PFSK-1 (cell line): ENCODE measurements around the gene FSTL4.

ENCODE experiments used
- FOXP2 ChIP-seq: optimal IDR thresholded peaks from 2 replicates; pipeline ENCODE3; 2011; ENCODE audit warnings: borderline replicate concordance, control low read depth, inconsistent platforms; ENCODE audit not compliant: insufficient read depth; ENCODE audit errors: extremely low read length, extremely low read depth
- POLR2AphosphoS5 ChIP-seq: IDR thresholded peaks from 2 replicates; pipeline ENCODE4 v1.6.1; 2012; ENCODE audit warnings: low read depth, mild to moderate bottlenecking, control low read depth, low read length, moderate library complexity
- SIN3A ChIP-seq: IDR thresholded peaks from 2 replicates; pipeline ENCODE4 v1.6.1; 2012; ENCODE audit warnings: mild to moderate bottlenecking, low read length, moderate library complexity, borderline replicate concordance; ENCODE audit not compliant: insufficient read depth
- TAF1 ChIP-seq: IDR thresholded peaks from 2 replicates; pipeline ENCODE4 v1.6.1; 2012; ENCODE audit warnings: low read length, control low read depth, borderline replicate concordance; ENCODE audit not compliant: insufficient read depth
- TF ChIP-seq, protein P1 (sequence below), 2 experiments: IDR thresholded peaks; 2 replicates each; pipeline versions ENCODE4 v1.6.1 to v1.8.0; 2011 to 2012; ENCODE audit warnings: low read depth in 2 of 2, low read length in 2 of 2, control low read depth in 1 of 2, inconsistent platforms in 1 of 2, mild to moderate bottlenecking in 1 of 2, moderate library complexity in 1 of 2; ENCODE audit not compliant: insufficient read depth in 1 of 2

Gene FSTL4

DNA sequence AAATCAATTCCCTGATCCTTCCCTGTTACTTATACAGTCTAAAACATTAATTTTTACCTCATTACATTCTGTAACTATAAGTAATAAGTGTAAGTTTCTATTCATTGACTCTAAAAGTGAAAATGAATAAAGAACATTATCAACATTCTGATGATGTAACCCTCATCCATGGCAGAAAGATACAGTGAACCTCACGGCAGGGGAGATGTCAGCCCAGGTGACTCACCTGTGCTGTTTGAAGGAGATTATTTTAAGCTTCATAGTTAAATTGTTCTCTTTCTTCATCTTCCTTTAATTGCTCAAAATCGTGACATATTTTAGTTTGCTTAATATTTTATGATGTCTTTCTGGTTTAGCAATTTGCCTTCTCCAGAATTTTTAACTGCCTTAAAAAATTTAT, 268.1 kb downstream of the FSTL4 start:
- TF ChIP-seq POLR2AphosphoS5 (no peak), SIN3A (no peak), FOXP2 (no peak), TAF1 (no peak)
- TF ChIP-seq, protein P1, sequence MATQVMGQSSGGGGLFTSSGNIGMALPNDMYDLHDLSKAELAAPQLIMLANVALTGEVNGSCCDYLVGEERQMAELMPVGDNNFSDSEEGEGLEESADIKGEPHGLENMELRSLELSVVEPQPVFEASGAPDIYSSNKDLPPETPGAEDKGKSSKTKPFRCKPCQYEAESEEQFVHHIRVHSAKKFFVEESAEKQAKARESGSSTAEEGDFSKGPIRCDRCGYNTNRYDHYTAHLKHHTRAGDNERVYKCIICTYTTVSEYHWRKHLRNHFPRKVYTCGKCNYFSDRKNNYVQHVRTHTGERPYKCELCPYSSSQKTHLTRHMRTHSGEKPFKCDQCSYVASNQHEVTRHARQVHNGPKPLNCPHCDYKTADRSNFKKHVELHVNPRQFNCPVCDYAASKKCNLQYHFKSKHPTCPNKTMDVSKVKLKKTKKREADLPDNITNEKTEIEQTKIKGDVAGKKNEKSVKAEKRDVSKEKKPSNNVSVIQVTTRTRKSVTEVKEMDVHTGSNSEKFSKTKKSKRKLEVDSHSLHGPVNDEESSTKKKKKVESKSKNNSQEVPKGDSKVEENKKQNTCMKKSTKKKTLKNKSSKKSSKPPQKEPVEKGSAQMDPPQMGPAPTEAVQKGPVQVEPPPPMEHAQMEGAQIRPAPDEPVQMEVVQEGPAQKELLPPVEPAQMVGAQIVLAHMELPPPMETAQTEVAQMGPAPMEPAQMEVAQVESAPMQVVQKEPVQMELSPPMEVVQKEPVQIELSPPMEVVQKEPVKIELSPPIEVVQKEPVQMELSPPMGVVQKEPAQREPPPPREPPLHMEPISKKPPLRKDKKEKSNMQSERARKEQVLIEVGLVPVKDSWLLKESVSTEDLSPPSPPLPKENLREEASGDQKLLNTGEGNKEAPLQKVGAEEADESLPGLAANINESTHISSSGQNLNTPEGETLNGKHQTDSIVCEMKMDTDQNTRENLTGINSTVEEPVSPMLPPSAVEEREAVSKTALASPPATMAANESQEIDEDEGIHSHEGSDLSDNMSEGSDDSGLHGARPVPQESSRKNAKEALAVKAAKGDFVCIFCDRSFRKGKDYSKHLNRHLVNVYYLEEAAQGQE (IDR thresholded peaks at IDR 0.05; ENCODE audit: insufficient read depth in 1 of 2, low read depth in 2 of 2, low read length in 2 of 2): no peak

DNA sequence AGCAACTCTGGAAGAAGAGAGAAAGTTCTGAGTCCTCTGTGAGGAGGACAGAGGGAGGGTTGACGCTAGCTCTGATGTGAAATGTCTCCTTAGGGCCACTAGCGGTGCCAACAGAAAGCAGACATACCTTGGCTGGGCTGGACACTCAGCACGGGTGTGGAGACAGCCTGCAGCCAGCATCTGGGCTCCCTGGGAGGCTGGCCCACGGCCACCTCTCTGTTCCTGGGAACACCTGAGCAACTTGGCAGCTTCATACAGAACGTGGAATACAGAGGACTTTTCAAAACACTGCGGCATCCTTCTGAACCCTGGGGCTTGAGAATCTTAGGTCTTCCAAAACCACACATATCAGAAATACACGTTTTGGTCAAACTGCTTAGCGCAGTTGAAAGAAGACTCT, 269.1 kb downstream of the FSTL4 start:
- no peak for TF ChIP-seq FOXP2
- TF ChIP-seq POLR2AphosphoS5: no peak
- TF ChIP-seq, protein P1 (IDR thresholded peaks at IDR 0.05; ENCODE audit: insufficient read depth in 1 of 2, low read depth in 2 of 2, low read length in 2 of 2): no peak
- TF ChIP-seq TAF1: no peak
- no peak for TF ChIP-seq SIN3A

DNA sequence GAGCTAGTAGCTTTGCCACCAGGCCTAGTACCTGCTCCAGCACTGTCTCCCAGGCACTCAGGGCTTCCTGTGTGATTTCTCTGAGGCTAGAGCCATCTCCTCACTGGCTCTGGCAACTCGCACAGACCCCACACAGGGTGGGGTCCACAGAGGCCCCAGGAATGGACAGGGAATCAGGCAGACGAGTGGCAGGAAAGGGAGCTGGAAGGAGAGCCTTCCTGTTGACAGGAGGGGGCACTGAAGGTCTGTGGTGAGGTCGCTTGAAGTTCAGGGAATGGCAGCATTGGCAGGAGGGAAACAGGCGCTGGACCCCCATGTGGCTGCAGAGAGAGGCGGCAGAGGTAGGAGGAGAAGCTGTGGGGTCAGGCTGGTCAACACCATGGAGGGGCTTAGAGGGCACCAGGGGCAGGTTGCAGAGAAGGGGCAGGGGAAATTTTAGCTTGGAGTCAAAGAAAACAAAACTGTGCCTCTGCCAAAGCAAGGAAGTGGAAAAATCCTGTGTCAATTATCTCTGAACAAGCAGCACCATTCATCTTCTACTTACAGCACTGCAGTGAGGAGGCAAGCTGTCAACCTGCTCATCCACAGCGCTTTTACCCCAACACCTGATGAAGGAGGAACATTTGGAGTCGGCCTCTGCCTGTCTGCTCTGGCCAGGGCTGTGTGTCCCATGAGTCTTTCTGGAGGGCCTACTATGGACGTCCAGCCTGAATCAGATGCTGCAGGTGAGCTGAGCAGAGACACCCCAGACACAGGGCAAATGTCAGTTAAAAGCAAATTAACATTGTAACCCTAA, 270.2 kb downstream of the FSTL4 start:
- TF ChIP-seq POLR2AphosphoS5 (no peak), FOXP2 (peak; percentile 14)

DNA sequence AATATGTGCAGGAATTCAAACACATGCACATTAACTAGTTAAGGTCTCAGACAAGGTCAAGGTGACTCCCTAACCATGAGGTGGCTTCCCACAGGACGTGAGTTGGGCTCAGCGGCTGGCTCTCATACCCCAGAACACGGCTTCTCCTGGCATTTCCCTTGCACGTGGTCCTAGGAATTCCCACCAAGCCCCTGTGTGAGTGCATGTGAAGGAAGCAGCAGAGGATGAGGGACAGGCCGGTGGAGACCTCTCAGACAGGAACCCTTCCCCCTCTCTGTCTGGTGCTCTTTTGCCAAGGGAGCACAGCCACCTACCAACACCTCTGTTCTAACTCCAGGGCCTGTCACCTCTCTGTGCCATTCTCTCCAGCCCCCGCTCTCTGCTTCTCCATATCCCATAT, 271.0 kb downstream of the FSTL4 start:
- TF ChIP-seq POLR2AphosphoS5 (no peak), SIN3A (no peak), FOXP2 (no peak), TAF1 (no peak)
- TF ChIP-seq, protein P1 (IDR thresholded peaks at IDR 0.05; ENCODE audit: insufficient read depth in 1 of 2, low read depth in 2 of 2, low read length in 2 of 2): no peak

DNA sequence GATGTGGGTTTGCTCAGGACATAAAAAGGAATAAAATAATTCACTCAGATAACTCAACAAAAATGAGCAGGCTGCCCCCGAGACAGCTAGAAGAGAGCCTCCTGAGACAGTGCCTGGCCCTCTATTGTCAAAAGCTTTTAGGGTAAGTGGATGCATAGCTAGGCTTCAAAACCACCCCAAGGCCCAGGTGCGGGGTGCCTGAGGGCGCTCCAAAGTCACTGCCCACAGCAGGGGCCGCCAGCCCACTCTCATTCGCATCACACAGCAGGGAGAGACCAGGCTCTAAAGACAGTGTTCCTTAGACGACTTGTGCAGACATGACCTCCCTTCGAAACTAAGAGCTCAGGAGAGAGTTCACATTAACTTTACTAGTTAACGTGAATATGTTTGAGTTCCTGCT, 271.5 kb downstream of the FSTL4 start:
- TF ChIP-seq, protein P1 (IDR thresholded peaks at IDR 0.05; ENCODE audit: insufficient read depth in 1 of 2, low read depth in 2 of 2, low read length in 2 of 2): no peak
- no peak for TF ChIP-seq FOXP2
- no peak for TF ChIP-seq TAF1
- TF ChIP-seq SIN3A: no peak
